ENCODE results near the gene PSMA8. TPM values are rescaled to one million over a fixed set of nuclear protein-coding genes. Genes with fewer than 3 reads are reported as not detected.

PSMA8 gene
- total and polyA plus RNA-seq, 2 of the 8 experiments (the other 6 are each of a cell fraction or from before 2014, with no cell fraction given): not detected

- Histone ChIP-seq H3K27ac (ENCODE audit: low read depth, low read length) (no peak overlapping the region), H3K14ac (ENCODE audit: insufficient read length) (no peak overlapping the region), H3K4me2 (ENCODE audit: insufficient read depth in 1 of 2, low read depth in 2 of 2, low read length in 2 of 2) (no peak overlapping the region), H2AFZ (ENCODE audit: low read length) (no peak overlapping the region), H4K20me1 (replicated peaks in 1 of 2; ENCODE audit: control insufficient read depth in 1 of 2, insufficient read depth in 2 of 2, low read length in 2 of 2) (no peaks in the 10 kb centered on the region), H2BK120ac (replicated peaks; ENCODE audit: low read depth, low read length) (no peak overlapping the region), H3K27me3 (replicated peaks in 1 of 4; ENCODE audit: control insufficient read depth in 3 of 4, extremely low read depth in 1 of 4, insufficient read depth in 3 of 4, low read length in 3 of 4) (no peaks in the 10 kb centered on the region), H3K36me3 (ENCODE audit: control insufficient read depth in 2 of 4, insufficient read depth in 4 of 4, low read length in 3 of 4) (no peaks in the 10 kb centered on the region), H3K56ac (replicated peaks; ENCODE audit: insufficient read length, low read depth, low read length) (no peak overlapping the region), H2AK5ac (ENCODE audit: low read depth, low read length) (no peak overlapping the region), H4K8ac (ENCODE audit: extremely low read depth, insufficient read depth, low read length) (no peak overlapping the region), H3K9ac (replicated peaks in 1 of 4; ENCODE audit: extremely low read depth in 1 of 4, low read depth in 3 of 4, low read length in 3 of 4) (no peak overlapping the region), H3K4me1 (replicated peaks in 1 of 4; ENCODE audit: control insufficient read depth in 3 of 4, insufficient read depth in 4 of 4, low read length in 3 of 4) (no peaks in the 10 kb centered on the region), H3K23me2 (ENCODE audit: low read depth, low read length) (no peaks in the 10 kb centered on the region), H2BK20ac (ENCODE audit: low read length) (no peak overlapping the region), H4K5ac (ENCODE audit: insufficient read length, low read depth, low read length) (no peak overlapping the region), H3K23ac (ENCODE audit: insufficient read length) (no peak overlapping the region), H3K9me3 (ENCODE audit: insufficient read depth in 2 of 2, low read depth in 1 of 2, low read length in 1 of 2) (peaks cover 0 to 7% of the 10 kb centered on the region in 2 experiments; a peak in 2 of 4 replicates), H2BK5ac (ENCODE audit: low read depth, low read length) (no peak overlapping the region), H3K4ac (replicated peaks; ENCODE audit: insufficient read length, low read depth, low read length) (no peak overlapping the region), H2BK12ac (ENCODE audit: low read depth, low read length) (no peak overlapping the region), H3K18ac (ENCODE audit: extremely low read depth, low read length) (no peak overlapping the region), H2BK15ac (ENCODE audit: low read length) (no peak overlapping the region), H3K4me3 (ENCODE audit: extremely low read depth in 1 of 4, insufficient read depth in 2 of 4, low read depth in 3 of 4, low read length in 4 of 4) (no peak overlapping the region), H4K91ac (replicated peaks; ENCODE audit: insufficient read length, low read length) (no peak overlapping the region), H3K79me2 (ENCODE audit: control insufficient read depth in 1 of 2, insufficient read depth in 2 of 2, low read length in 2 of 2) (no peaks in the 10 kb centered on the region), H3K79me1 (ENCODE audit: low read depth, low read length) (no peaks in the 10 kb centered on the region)
- no peak for DNase-seq (ENCODE audit: low read depth in 1 of 2, low spot score in 2 of 2)
- no peak for FAIRE-seq
- WGBS, 2 experiments (ENCODE audit: extremely low coverage in 1 of 2, insufficient coverage in 1 of 2, insufficient read length in 1 of 2, insufficient replicate concordance in 2 of 2, low coverage in 1 of 2, low lambda C conversion rate in 2 of 2, missing lambda C conversion rate in 1 of 2): 95% methylated on average over 5 of the region's 5 CpGs; no CpG with 5 or more reads in 1 of the 2 experiments
- ChIA-PET POLR2A (ENCODE audit: partially characterized antibody) (no interaction called here), CTCF (ENCODE audit: partially characterized antibody) (interaction anchor here (1.4 kb wide), 1 partner anchor 13 kb away, joined by 3 read pairs; no protein-coding TSS in a partner anchor)
- TF ChIP-seq BCL11A (IDR thresholded peaks at IDR 0.05; ENCODE audit: low read depth in 2 of 2, low read length in 2 of 2) (no peak), MAFK (IDR thresholded peaks at IDR 0.05; ENCODE audit: low read depth, low read length) (no peak), RAD21 (IDR thresholded peaks at IDR 0.05 in 1 of 2, conservative IDR thresholded peaks at IDR 0.05 in 1 of 2; ENCODE audit: low read depth in 2 of 2, low read length in 2 of 2) (no peak), BRCA1 (IDR thresholded peaks at IDR 0.05; ENCODE audit: low read depth, low read length) (no peak), MAX (IDR thresholded peaks at IDR 0.05) (no peak), ATF3 (IDR thresholded peaks at IDR 0.05; ENCODE audit: insufficient read depth, low read depth, low read length) (no peak), RXRA (IDR thresholded peaks at IDR 0.05; ENCODE audit: insufficient read depth, low read depth, low read length) (no peak), ATF2 (IDR thresholded peaks at IDR 0.05; ENCODE audit: low read length) (no peak), EP300 (IDR thresholded peaks at IDR 0.05; ENCODE audit: borderline replicate concordance in 1 of 2, low read depth in 2 of 2, low read length in 2 of 2) (no peak), EGR1 (IDR thresholded peaks at IDR 0.05; ENCODE audit: borderline replicate concordance, low read depth, low read length) (no peak)
Observed at GRCh38 chr18:26119246-26119645, 14.4 kb upstream of the PSMA8 start.

All from H1 (cell line).